NB4 (cell line): Measurements from ENCODE around the gene HSPA8.

ENCODE experiments used
- CTCF ChIP-seq: IDR thresholded peaks from one replicate; pipeline ENCODE4 v1.5.1; 2012; ENCODE audit warnings: low read depth, low read length
- MAX ChIP-seq: IDR thresholded peaks from 2 replicates; pipeline ENCODE4 v1.6.1; 2011; ENCODE audit warnings: low read depth, low read length
- MYC ChIP-seq: IDR thresholded peaks from 2 replicates; pipeline ENCODE4 v1.6.1; 2011; ENCODE audit warnings: low read depth, low read length
- POLR2A ChIP-seq: IDR thresholded peaks from 2 replicates; pipeline ENCODE4 v1.6.1; 2011; ENCODE audit warnings: mild to moderate bottlenecking; ENCODE audit not compliant: insufficient read length; ENCODE audit errors: extremely low read depth

- TF ChIP-seq CTCF (no peak), POLR2A (no peak), MAX (no peak), MYC (no peak)
Observed at GRCh38 chr11:123063826-123064657, 2.1 kb upstream of the HSPA8 start.
